HG03060 (cell line): ENCODE data around the gene C2orf81.
A peak's percentile ranks its signal among the peaks of the same experiment; 100 is the strongest.
"Not testable (repeated sequence)": the region's sequence is repeated elsewhere in the genome, so short reads cannot be mapped to it uniquely, and the experiment has no call there.

ENCODE experiments used
- ATAC-seq: cut with Tn5 transposase; IDR thresholded peaks from one replicate; pipeline ENCODE4 v1.9.1; 2021; ENCODE audit warnings: low read depth, moderate number of reproducible peaks; ENCODE audit not compliant: unreplicated experiment

The C2orf81 gene

GRCh38 chr2:74421221-74421870, at the start of gene C2orf81, which contains the start of gene WDR54:
C2orf81 (minus strand) TSS chr2:74421619; CDS start chr2:74421560, 59 bp downstream.
WDR54 (plus strand) TSS chr2:74421730; CDS start chr2:74422154, 424 bp downstream.
- ATAC-seq, result peak; percentile 71

GRCh38 chr2:74470742-74471141, 49.3 kb upstream of the C2orf81 start:
- ATAC-seq, result not testable (repeated sequence)

- no peak for ATAC-seq
Observed at GRCh38 chr2:74464406-74464805, 43.0 kb upstream of the C2orf81 start.

DNA sequence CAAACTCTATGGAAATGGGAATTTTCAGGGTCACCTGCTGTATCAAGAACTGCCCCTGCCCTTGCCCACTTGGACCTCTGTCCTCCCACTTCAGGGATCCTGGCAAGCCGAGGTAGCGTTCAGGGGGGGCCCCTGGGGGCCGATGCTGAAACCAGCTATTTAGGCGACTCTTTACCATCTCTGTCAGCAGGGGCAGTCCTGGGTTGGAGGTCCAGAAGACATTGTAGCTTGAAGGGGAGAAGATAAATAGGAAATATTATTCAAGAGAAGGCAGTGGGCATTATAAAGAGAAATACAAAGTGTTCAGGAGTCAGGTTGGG, 41.3 kb upstream of the C2orf81 start:
- no peak for ATAC-seq

- no peak for ATAC-seq
Observed at GRCh38 chr2:74462054-74462785, 40.8 kb upstream of the C2orf81 start.

DNA sequence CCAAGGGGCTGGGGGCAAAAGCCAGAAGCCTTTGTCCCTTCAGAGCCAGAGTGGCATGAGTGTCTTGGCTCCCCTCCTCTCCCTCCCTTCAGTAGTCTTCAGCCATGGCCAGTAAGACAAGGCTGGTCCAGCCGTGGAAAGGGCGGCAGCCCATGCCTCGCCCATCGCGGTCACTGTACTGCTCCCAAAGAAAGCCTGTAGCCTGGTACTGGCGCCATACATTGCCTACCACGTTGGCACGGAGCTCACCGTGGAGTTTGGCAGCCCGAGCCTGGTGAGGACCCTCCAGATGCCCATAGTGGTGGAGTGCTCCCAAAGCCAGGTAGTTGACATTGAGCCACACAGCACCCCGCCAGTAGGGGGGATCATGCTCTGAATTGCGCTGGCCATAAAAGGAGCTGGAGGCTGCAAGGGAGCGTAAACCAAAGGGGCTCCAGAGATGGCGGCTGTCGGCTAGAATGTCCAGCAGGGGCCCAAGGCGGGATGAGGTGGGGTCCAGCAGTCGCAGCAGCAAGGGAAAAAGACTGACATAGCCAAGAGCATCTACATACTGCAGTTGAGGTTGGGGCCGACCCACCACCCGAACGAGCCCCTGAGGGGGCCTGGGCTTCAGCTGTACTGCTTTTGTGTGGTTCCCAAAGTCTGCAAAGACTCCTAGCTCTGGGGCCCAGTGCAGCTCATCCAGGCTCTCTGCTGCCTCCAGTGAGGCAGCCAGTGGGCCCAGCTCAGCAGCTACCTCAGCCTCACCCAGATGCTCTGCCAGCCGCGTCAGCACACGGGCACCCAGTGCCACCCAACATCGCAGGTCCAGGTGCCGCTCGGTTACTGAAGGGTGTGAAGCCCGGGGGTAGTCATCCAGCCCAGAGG, 40.0 kb upstream of the C2orf81 start:
- ATAC-seq, result no peak

- ATAC-seq, result not testable (repeated sequence)
Observed at GRCh38 chr2:74460187-74460586, 38.8 kb upstream of the C2orf81 start.

- ATAC-seq, result not testable (repeated sequence)
Observed at GRCh38 chr2:74459503-74460118, 38.2 kb upstream of the C2orf81 start.

- ATAC-seq, result no peak
Observed at GRCh38 chr2:74458938-74459363, 37.5 kb upstream of the C2orf81 start.

GRCh38 chr2:74458132-74458937, 36.9 kb upstream of the C2orf81 start, which contains the start of gene WBP1:
WBP1 (plus strand) TSS chr2:74458438; CDS start chr2:74458603, 165 bp downstream.
- peak; percentile 81 for ATAC-seq

- ATAC-seq, result peak; percentile 10
Observed at GRCh38 chr2:74457549-74458131, 36.2 kb upstream of the C2orf81 start.

- no peak for ATAC-seq
Observed at GRCh38 chr2:74457129-74457548, 35.7 kb upstream of the C2orf81 start.

DNA sequence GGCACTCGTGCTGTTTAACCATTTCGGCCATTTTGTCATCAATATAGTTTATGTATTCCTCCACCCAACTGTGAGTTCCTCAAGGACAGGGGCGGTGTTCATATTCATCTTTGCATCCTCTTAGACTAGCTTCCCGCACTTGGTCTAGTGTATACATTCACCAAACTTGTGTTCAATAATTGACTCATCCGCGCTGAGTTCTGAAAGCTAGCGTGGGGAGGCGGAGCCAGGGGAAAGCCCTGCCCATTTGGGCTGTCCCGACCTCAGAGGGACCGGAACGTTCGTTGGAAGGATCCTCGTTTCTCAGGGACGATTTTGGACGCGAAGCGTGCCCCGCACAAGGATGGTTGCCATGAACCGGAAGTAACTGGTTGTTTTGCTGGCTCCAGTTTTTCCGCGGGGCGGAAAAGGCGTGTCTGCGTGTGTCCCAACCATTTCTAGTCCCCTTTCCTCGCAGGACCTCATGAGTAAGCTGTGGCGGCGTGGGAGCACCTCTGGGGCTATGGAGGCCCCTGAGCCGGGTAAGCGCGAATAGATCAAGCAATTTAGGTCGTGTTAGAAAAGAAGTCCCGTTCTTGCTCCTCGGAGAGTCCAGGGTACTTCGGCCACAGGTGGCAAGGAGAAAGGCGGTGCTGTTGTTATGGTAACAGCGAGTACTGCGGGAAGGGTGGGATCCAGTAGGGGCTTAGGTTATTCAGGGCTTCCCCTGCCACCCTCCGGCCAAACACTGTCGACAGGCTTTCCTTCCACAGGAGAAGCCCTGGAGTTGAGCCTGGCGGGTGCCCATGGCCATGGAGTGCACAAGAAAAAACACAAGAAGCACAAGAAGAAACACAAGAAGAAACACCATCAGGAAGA, 33.5 kb upstream of the C2orf81 start, which contains the start of gene INO80B:
TSS of gene INO80B (plus strand) at position 434 of the 858 bp plus-strand sequence. CDS start at position 464, 30 bp downstream.
- ATAC-seq, result peak; percentile 44

DNA sequence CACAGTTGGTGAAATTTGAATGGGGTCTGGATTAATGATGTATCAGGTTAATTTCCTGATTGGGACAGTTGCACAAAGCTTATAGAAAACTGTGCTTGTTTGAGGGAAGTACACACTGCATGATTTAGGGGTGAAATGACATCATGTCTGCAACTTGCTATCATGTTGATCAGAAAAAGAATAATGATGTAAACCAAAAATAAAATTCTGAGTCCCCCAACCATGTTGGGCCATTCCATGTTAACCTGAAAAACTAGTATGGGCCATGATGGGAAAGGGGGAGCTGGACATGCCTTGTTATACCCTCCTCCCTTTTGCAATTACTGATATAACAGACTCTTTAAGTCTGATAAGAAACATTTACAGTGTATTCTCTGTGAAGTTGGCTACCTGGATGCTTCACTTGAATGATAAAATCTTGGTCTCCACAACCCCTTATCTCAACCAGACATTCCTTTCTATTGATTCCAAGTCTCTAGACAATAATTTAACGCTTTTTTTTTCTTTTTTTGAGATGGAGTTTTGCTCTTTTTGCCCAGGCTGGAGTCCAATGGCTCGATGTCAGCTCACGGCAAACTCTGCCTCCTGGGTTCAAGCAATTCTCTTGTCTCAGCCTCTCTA, 29.3 kb upstream of the C2orf81 start:
- no peak for ATAC-seq

DNA sequence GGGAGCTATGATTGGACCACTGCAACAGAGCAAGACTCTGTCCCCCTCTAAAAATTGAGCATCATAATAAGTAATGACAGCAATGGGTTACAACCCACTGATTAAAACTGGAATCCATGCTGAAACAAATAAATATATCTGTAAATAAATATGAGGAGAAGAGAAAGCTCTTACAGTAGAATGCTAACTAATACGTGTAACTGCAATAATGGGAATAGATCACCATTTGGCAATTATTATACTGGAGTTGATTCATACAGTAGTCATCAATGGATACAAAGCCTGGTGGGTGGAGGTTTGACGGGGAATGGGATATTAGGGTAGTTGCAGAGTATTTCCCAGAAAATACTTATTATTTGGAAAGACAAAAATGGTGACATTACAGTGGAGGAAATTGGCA, 27.4 kb upstream of the C2orf81 start:
- no peak for ATAC-seq

GRCh38 chr2:74447230-74447999, 26.0 kb upstream of the C2orf81 start:
- no peak for ATAC-seq
